Natural killer cell (primary cell): ENCODE measurements around the gene FOXJ2. TPM values are rescaled to one million over a fixed set of nuclear protein-coding genes. Genes with fewer than 3 reads are reported as not detected.
"Not testable (repeated sequence)": the region's sequence is repeated elsewhere in the genome, so short reads cannot be mapped to it uniquely, and the experiment has no call there.

Experiments used
- ATAC-seq, 3 donors: fragments of 150-1000 bp in 2 of 3; fragments of 200-7000 bp in 1 of 3; cut with Tn5 transposase; 1 replicate in 1 of 3; 2 replicates in 2 of 3; pipeline ENCODE4 v1.10.0; 2021; ENCODE audit warnings: mild to moderate bottlenecking in 2 of 3, moderate library complexity in 2 of 3
- DNase-seq, 2 donors: peaks; one replicate each; pipeline versions ENCODE4 v3.0.0 to v3.0.0-alpha.2; 2013 to 2021; ENCODE audit warnings: mixed read lengths in 1 of 2
- H3K27ac ChIP-seq: one replicate; pipeline ENCODE4 v1.5.1; 2013; ENCODE audit warnings: mild to moderate bottlenecking, low read length
- H3K27me3 ChIP-seq: one replicate; pipeline ENCODE4 v1.6.1; 2013; ENCODE audit warnings: low read length; ENCODE audit not compliant: control insufficient read depth, insufficient read depth
- H3K36me3 ChIP-seq: one replicate; pipeline ENCODE4 v1.6.1; 2013; ENCODE audit warnings: low read length; ENCODE audit not compliant: control insufficient read depth, insufficient read depth
- H3K4me1 ChIP-seq: one replicate; pipeline ENCODE4 v1.6.1; 2013; ENCODE audit warnings: low read length; ENCODE audit not compliant: control insufficient read depth, insufficient read depth
- H3K4me3 ChIP-seq: one replicate; pipeline ENCODE4 v1.5.1; 2013; ENCODE audit warnings: low read length
- H3K9me3 ChIP-seq: one replicate; pipeline ENCODE4 v1.6.1; 2013; ENCODE audit warnings: low read length; ENCODE audit not compliant: control insufficient read depth, insufficient read depth
- H3K27ac Mint-ChIP-seq, 2 donors: one replicate each; pipeline ENCODE4 v1.8.0; 2022; ENCODE audit warnings: mild to moderate bottlenecking in 2 of 2, mixed read lengths in 2 of 2, moderate library complexity in 1 of 2
- H3K27me3 Mint-ChIP-seq, 2 donors: one replicate each; pipeline ENCODE4 v1.8.0; 2022; ENCODE audit warnings: low read depth in 2 of 2, mixed read lengths in 2 of 2
- H3K36me3 Mint-ChIP-seq: one replicate; pipeline ENCODE4 v1.8.0; 2022; ENCODE audit warnings: mixed read lengths
- H3K4me1 Mint-ChIP-seq, 2 donors: one replicate each; pipeline ENCODE4 v1.8.0; 2022; ENCODE audit warnings: mixed read lengths in 2 of 2
- H3K4me3 Mint-ChIP-seq: one replicate; pipeline ENCODE4 v1.8.0; 2022; ENCODE audit warnings: mild to moderate bottlenecking, moderate library complexity, mixed read lengths
- H3K9me3 Mint-ChIP-seq, 2 donors: one replicate each; pipeline ENCODE4 v1.8.0; 2022; ENCODE audit warnings: mixed read lengths in 2 of 2
- WGBS: methylation state at CpG from one replicate; pipeline ENCODE4 v1.1.7; 2013; ENCODE audit warnings: missing lambda C conversion rate; ENCODE audit not compliant: insufficient coverage; 5-methylcytosine and 5-hydroxymethylcytosine counted together
- intact Hi-C: fragments of 100-400 bp; cut with micrococcal nuclease; formaldehyde crosslinking; loops from one replicate; pipeline ENCODE4 v1.14.2; 2022
- total RNA-seq, 4 donors: library from RNA; stranded (reverse); fragments of 120-200 nt in 1 of 4; gene quantifications; one replicate each; pipeline versions ENCODE4 v1.2.3 to v1.2.4, GENCODE V29; 2013 to 2022
- TF ChIP-seq, protein P1 (sequence below): fragments of 200-600 bp; IDR thresholded peaks from one replicate; pipeline ENCODE4 v1.8.0; 2022; ENCODE audit warnings: antibody characterized with exemption

FOXJ2 gene
- total RNA-seq, 3 donors from 2014 or later (not counting 1 experiment from before 2014, with no cell fraction given): 27.8 to 28.5 (median 28.4) TPM

DNA sequence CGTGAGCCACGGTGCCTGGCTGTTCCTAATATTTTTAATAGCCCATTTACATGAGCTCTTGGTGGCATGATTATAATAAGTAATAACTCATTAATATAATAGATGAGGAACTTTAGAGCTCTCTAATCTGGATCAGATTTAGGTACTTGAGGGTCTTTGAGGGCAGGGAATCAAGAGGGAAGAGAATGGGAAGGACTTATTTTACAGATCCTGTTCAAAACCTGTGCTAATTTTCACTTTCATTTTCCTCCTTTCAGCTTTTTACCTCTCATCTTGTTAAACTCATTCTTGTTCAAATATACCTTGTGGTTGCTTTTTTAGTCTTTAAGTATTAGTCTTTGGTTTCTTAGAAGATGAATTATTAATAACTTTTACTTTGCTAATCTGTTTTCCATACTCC lies 55.1 kb downstream of the FOXJ2 start:
- Mint-ChIP-seq H3K4me3 (peak overlapping the region; percentile 70), H3K9me3 (no peaks in the 10 kb centered on the region), H3K27ac (peak overlapping the region; percentile 86 to 90), H3K4me1 (peaks cover 40 to 42% of the 10 kb centered on the region in 2 donors), H3K36me3 (peaks cover 27% of the 10 kb centered on the region), H3K27me3 (no peaks in the 10 kb centered on the region)
- no peaks in the 10 kb centered on the region for H3K9me3 ChIP-seq
- H3K4me3 ChIP-seq: no peak overlapping the region
- peaks cover 30% of the 10 kb centered on the region for H3K36me3 ChIP-seq
- intact Hi-C loops: loop anchor here (5.0 kb wide), 1 partner anchor 155 kb away; no protein-coding TSS in a partner anchor
- no peak for ATAC-seq
- peaks cover 32% of the 10 kb centered on the region for H3K4me1 ChIP-seq
- TF ChIP-seq, protein P1, sequence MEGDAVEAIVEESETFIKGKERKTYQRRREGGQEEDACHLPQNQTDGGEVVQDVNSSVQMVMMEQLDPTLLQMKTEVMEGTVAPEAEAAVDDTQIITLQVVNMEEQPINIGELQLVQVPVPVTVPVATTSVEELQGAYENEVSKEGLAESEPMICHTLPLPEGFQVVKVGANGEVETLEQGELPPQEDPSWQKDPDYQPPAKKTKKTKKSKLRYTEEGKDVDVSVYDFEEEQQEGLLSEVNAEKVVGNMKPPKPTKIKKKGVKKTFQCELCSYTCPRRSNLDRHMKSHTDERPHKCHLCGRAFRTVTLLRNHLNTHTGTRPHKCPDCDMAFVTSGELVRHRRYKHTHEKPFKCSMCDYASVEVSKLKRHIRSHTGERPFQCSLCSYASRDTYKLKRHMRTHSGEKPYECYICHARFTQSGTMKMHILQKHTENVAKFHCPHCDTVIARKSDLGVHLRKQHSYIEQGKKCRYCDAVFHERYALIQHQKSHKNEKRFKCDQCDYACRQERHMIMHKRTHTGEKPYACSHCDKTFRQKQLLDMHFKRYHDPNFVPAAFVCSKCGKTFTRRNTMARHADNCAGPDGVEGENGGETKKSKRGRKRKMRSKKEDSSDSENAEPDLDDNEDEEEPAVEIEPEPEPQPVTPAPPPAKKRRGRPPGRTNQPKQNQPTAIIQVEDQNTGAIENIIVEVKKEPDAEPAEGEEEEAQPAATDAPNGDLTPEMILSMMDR: no peak
- H3K27me3 ChIP-seq: no peaks in the 10 kb centered on the region
- peak overlapping the region; percentile 80 for H3K27ac ChIP-seq
- WGBS: no CpG with 5 or more reads among the region's 2 CpGs
- peak in 1 of 2 donors; percentile 49 for DNase-seq

DNA sequence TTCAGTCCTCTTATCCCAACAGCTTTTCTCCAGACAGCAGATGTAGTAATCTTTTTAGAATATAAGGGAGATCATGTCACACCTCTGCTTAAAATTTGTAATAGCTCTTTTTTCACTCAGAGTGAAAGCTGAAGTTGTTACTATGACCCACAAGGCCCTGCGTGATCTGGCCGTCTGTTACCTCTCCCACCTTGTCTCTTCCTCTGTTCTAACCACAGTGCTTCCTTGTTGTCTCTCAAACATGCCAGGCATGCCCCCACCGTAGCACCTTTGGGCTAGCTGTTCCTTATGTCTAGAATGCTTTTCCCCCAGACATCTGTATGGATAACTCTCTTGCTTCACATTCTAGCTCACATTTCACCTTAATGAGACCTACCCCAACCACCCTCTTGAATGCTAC lies 56.1 kb downstream of the FOXJ2 start:
- peaks cover 34% of the 10 kb centered on the region for H3K36me3 Mint-ChIP-seq
- H3K27ac ChIP-seq: peak overlapping the region; percentile 80
- TF ChIP-seq, protein P1: no peak
- H3K4me3 ChIP-seq: no peak overlapping the region
- no peaks in the 10 kb centered on the region for H3K27me3 Mint-ChIP-seq
- peaks cover 27% of the 10 kb centered on the region for H3K4me1 ChIP-seq
- DNase-seq (peak in 1 of 2 donors; percentile 77), ATAC-seq (peak; percentile 83 to 95 (median 89))
- peak overlapping the region; percentile 86 to 90 for H3K27ac Mint-ChIP-seq
- intact Hi-C loops: loop anchor here (5.0 kb wide), 1 partner anchor 156 kb away; no protein-coding TSS in a partner anchor
- H3K4me1 Mint-ChIP-seq: peaks cover 34 to 36% of the 10 kb centered on the region in 2 donors
- peaks cover 40% of the 10 kb centered on the region for H3K36me3 ChIP-seq
- H3K9me3 ChIP-seq: no peaks in the 10 kb centered on the region
- H3K4me3 Mint-ChIP-seq: peak overlapping the region; percentile 70
- WGBS: 1% methylated on average over 3 of the region's 3 CpGs
- H3K9me3 Mint-ChIP-seq: no peaks in the 10 kb centered on the region
- no peaks in the 10 kb centered on the region for H3K27me3 ChIP-seq

DNA sequence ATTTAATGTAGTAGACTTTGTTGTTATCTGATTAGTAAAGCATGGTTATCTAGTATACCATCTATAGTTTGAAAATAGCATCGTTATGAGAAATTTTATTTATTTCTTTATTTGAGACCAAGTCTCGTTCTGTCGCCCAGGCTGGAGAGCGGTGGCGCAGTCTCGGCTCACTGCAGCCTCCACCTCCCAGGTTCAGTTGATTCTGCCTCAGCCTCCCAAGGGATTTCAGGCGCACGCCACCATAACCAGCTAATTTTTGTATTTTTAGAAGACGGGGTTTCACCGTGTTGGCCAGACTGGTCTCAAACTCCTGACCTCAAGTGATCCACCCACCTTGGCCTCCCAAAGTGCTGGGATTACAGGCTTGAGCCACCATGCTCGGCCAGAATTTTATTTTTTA lies 56.8 kb downstream of the FOXJ2 start:
- H3K27ac Mint-ChIP-seq: peak overlapping the region; percentile 86 to 90
- not testable (repeated sequence) for DNase-seq, ATAC-seq, H3K9me3 ChIP-seq, H3K27ac ChIP-seq, H3K9me3 Mint-ChIP-seq, H3K27me3 Mint-ChIP-seq, H3K4me3 ChIP-seq, H3K27me3 ChIP-seq
- Histone ChIP-seq H3K36me3 (peaks cover 47% of the 10 kb centered on the region), H3K4me1 (peaks cover 21% of the 10 kb centered on the region)
- peaks cover 28 to 31% of the 10 kb centered on the region in 2 donors for H3K4me1 Mint-ChIP-seq
- whole genome bisulfite sequencing: 97% methylated on average over 11 of the region's 11 CpGs
- peaks cover 34% of the 10 kb centered on the region for H3K36me3 Mint-ChIP-seq
- peak overlapping the region; percentile 70 for H3K4me3 Mint-ChIP-seq
- intact Hi-C loops: loop anchor here (5.0 kb wide), 1 partner anchor 157 kb away; no protein-coding TSS in a partner anchor

DNA sequence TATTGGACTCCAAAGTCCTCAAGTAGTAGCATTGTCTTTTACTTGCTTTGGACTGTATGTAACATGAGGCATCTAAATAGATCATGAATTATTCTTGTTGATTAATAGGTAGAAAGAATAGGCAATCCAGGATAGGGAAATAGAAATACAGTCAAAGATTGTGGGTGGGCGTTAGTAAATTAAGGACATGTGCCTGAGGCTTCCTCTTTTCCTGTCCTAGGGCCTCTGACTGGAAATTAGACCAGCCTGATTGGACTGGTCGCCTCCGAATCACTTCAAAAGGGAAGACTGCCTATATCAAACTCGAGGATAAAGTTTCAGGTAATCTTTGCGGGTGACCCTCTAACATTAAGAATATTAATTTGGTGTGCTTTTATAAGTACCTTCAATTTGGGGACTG lies 57.2 kb downstream of the FOXJ2 start:
- H3K4me1 ChIP-seq: peaks cover 21% of the 10 kb centered on the region
- WGBS: 94% methylated on average over 5 of the region's 5 CpGs
- DNase-seq: no peak
- TF ChIP-seq, protein P1: no peak
- no peak for ATAC-seq
- H3K9me3 ChIP-seq: no peaks in the 10 kb centered on the region
- H3K4me3 ChIP-seq: no peak overlapping the region
- H3K27me3 ChIP-seq: no peaks in the 10 kb centered on the region
- H3K27me3 Mint-ChIP-seq: no peaks in the 10 kb centered on the region
- intact Hi-C loops: loop anchor here (5.0 kb wide), 1 partner anchor 157 kb away; no protein-coding TSS in a partner anchor
- no peak overlapping the region for H3K4me3 Mint-ChIP-seq
- peak overlapping the region in 1 of 2 donors; percentile 86 for H3K27ac Mint-ChIP-seq
- H3K9me3 Mint-ChIP-seq: no peaks in the 10 kb centered on the region
- H3K36me3 ChIP-seq: peaks cover 51% of the 10 kb centered on the region
- H3K27ac ChIP-seq: no peak overlapping the region
- H3K36me3 Mint-ChIP-seq: peaks cover 38% of the 10 kb centered on the region
- peaks cover 23 to 27% of the 10 kb centered on the region in 2 donors for H3K4me1 Mint-ChIP-seq
